Prostate gland (tissue), 2 donors: ENCODE results near the gene NRARP. TPM values are rescaled to one million over a fixed set of nuclear protein-coding genes. Genes with fewer than 3 reads are reported as not detected.
"Not testable (repeated sequence)": the region's sequence is repeated elsewhere in the genome, so short reads cannot be mapped to it uniquely, and the experiment has no call there.

ENCODE experiments used
- DNase-seq: peaks from one replicate; pipeline ENCODE4 v3.0.0-alpha.2; 2019; ENCODE audit warnings: low spot score
- H3K27ac ChIP-seq, 2 donors: fragments of 200-600 bp; sonication (generic); 2 replicates each; pipeline ENCODE4 v1.5.1; 2017 to 2019
- H3K27me3 ChIP-seq: fragments of 200-600 bp; sonication (generic); replicated peaks from 2 replicates; pipeline ENCODE4 v1.5.1; 2019; ENCODE audit not compliant: insufficient read depth
- H3K36me3 ChIP-seq, 2 donors: fragments of 200-600 bp; sonication (generic); 1 replicate in 1 of 2; 2 replicates in 1 of 2; pipeline versions ENCODE4 v1.5.1 to v1.8.1; 2017 to 2019
- H3K4me1 ChIP-seq: fragments of 200-600 bp; sonication (generic); replicated peaks from 2 replicates; pipeline ENCODE4 v1.5.1; 2019
- H3K4me3 ChIP-seq, 2 donors: fragments of 200-600 bp; sonication (generic); 2 replicates each; pipeline ENCODE4 v1.5.1; 2017 to 2019
- H3K9me3 ChIP-seq: fragments of 200-600 bp; sonication (generic); 2 replicates; pipeline ENCODE4 v1.5.1; 2017
- CTCF ChIP-seq, 4 experiments: fragments of 200-600 bp in 2 of 4; fragments of 450-650 bp in 2 of 4; sonication (generic) in 2 of 4; IDR thresholded peaks; 1 replicate in 3 of 4; 2 replicates in 1 of 4; pipeline ENCODE4 v1.5.1; 2016 to 2019; ENCODE audit warnings: antibody characterized with exemption in 4 of 4, mild to moderate bottlenecking in 2 of 4, moderate library complexity in 2 of 4
- POLR2A ChIP-seq: fragments of 450-650 bp; IDR thresholded peaks from one replicate; pipeline ENCODE4 v1.6.1; 2016; ENCODE audit warnings: antibody characterized with exemption, mild to moderate bottlenecking
- POLR2AphosphoS5 ChIP-seq: sonication (generic); formaldehyde crosslinking; IDR thresholded peaks from one replicate; pipeline ENCODE4 v1.6.1; 2017; ENCODE audit warnings: antibody characterized with exemption
- WGBS: methylation state at CpG from one replicate; pipeline ENCODE4 v1.1.5; 2018; 5-methylcytosine and 5-hydroxymethylcytosine counted together
- intact Hi-C: fragments of 100-400 bp; cut with DNase I; formaldehyde crosslinking; loops from one replicate; pipeline ENCODE4 v1.14.2; 2022
- total RNA-seq, 2 donors: library from RNA; depleted of rRNA; stranded (reverse); fragments of >200 nt; gene quantifications; one replicate each; pipeline ENCODE4 v1.1.0, GENCODE V29; 2016

Gene NRARP
- total RNA-seq, 2 donors from 2014 or later: 22.4 to 24.3 TPM

DNA sequence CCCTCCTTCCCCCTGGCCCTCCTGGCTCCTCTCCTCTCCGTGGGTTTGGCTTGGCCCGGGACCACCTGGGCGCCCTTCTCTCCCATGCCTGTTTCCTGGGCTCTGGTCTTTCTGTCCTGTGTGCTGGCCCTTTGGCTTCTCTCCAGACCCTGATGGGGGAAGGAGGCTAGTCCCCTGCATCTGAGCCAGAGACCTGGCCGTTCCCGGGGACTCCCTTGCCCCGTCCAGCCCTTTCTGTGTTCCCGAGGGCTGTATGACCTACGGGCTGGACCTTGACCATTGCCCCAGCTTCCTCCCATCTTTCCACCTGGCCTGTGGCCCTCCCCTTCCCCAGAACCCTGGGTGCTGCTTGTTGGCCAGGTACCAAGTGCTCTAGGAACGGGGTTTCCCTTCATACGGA lies 38.6 kb downstream of the NRARP start:
- peaks cover 0 to 7% of the 10 kb centered on the region in 2 donors for H3K36me3 ChIP-seq

GRCh38 chr9:137262909-137263285 lies 39.2 kb downstream of the NRARP start:
- Histone ChIP-seq H3K27ac (no peak overlapping the region), H3K4me1 (no peaks in the 10 kb centered on the region), H3K27me3 (no peaks in the 10 kb centered on the region), H3K36me3 (peaks cover 0 to 7% of the 10 kb centered on the region in 2 donors), H3K4me3 (no peak overlapping the region), H3K9me3 (no peaks in the 10 kb centered on the region)
- intact Hi-C loops: no loop called here
- DNase-seq: no peak
- TF ChIP-seq CTCF (IDR thresholded peaks at IDR 0.05): no peak
- 85% methylated on average over 24 of the region's 24 CpGs for WGBS

More for the DNA sequence above, 38.6 kb downstream of the NRARP start:
- WGBS: 89% methylated on average over 8 of the region's 10 CpGs
- Histone ChIP-seq H3K9me3 (no peaks in the 10 kb centered on the region), H3K27me3 (no peaks in the 10 kb centered on the region), H3K4me3 (no peak overlapping the region), H3K4me1 (peaks cover 3% of the 10 kb centered on the region), H3K27ac (no peak overlapping the region)
- DNase-seq: no peak
- TF ChIP-seq POLR2AphosphoS5 (no peak), POLR2A (no peak), CTCF (IDR thresholded peaks at IDR 0.05) (no peak)
- intact Hi-C loops: no loop called here

DNA sequence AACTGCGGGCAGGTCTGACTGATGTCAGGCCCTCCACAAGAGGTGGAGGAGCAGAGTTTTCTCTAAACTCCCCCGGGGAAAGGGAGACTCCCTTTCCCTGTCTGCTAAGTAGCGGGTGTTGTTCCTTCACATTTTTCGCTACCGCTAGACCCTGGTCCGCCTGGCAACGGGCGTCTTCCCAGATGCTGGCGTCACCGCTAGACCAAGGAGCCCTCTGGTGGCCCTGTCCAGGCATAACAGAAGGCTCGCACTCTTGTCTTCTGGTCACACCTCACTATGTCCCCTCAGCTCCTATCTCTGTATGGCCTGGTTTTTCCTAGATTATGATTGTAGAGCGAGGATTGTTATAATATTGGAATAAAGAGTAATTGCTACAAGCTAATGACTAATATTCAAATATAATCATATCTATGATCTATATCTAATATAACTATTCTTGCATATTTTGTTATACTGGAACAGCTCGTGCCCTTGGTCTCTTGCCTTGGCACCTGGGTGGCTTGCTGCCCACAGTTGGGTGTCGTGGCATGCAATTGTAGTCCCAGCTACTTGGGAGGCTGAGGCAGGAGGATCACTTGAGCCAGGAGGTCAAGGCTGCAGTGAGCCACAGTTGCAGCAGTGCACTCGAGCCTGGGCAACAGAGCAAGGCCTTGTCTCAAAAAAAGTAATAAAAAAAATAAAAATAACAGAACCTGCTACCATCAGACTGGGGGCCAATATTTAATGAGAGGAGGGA lies 39.7 kb downstream of the NRARP start:
- H3K4me1 ChIP-seq, H3K9me3 ChIP-seq, H3K36me3 ChIP-seq, H3K27me3 ChIP-seq, intact Hi-C loops, H3K27ac ChIP-seq, DNase-seq, H3K4me3 ChIP-seq: not testable (repeated sequence)
- WGBS: 50% methylated on average over 15 of the region's 15 CpGs
- TF ChIP-seq POLR2AphosphoS5: peak; percentile 7
- peak in 2 of 4 experiments; percentile 40 to 50 for TF ChIP-seq CTCF (IDR thresholded peaks at IDR 0.05)

DNA sequence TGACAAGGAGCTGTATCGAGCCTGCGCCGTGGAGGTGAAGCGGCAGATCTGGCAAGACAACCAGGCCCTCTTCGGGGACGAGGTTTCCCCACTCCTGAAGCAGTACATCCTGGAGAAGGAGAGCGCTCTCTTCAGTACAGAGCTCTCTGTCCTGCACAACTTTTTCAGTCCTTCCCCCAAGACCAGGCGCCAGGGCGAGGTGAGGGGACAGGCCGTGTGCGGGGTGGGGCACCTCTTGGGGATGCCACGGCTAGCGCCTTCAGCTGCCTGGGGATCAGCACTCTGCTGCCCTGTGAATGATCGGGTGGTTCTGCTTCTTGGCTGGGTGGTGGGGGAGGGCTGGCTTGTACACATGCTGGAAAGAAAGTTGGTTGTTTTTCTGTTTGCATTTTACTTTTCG lies 45.2 kb downstream of the NRARP start:
- no peak for DNase-seq
- Histone ChIP-seq H3K36me3 (no peaks in the 10 kb centered on the region), H3K4me3 (no peak overlapping the region), H3K4me1 (peaks cover 12% of the 10 kb centered on the region), H3K27me3 (no peaks in the 10 kb centered on the region), H3K9me3 (no peaks in the 10 kb centered on the region), H3K27ac (no peak overlapping the region)
- 91% methylated on average over 15 of the region's 15 CpGs for WGBS
- intact Hi-C loops: no loop called here
- TF ChIP-seq CTCF (IDR thresholded peaks at IDR 0.05) (no peak), POLR2A (no peak), POLR2AphosphoS5 (no peak)

GRCh38 chr9:137256362-137256761 lies 45.7 kb downstream of the NRARP start:
- WGBS: 90% methylated on average over 15 of the region's 15 CpGs
- TF ChIP-seq POLR2A (no peak), CTCF (IDR thresholded peaks at IDR 0.05) (no peak), POLR2AphosphoS5 (no peak)
- Histone ChIP-seq H3K27me3 (no peaks in the 10 kb centered on the region), H3K4me3 (peak overlapping the region; percentile 96 to 97), H3K36me3 (no peaks in the 10 kb centered on the region), H3K4me1 (peaks cover 12% of the 10 kb centered on the region), H3K9me3 (no peaks in the 10 kb centered on the region), H3K27ac (no peak overlapping the region)
- intact Hi-C loops: no loop called here
- no peak for DNase-seq
